Measurements from ENCODE around the gene SCAF11.

The SCAF11 gene

DNA sequence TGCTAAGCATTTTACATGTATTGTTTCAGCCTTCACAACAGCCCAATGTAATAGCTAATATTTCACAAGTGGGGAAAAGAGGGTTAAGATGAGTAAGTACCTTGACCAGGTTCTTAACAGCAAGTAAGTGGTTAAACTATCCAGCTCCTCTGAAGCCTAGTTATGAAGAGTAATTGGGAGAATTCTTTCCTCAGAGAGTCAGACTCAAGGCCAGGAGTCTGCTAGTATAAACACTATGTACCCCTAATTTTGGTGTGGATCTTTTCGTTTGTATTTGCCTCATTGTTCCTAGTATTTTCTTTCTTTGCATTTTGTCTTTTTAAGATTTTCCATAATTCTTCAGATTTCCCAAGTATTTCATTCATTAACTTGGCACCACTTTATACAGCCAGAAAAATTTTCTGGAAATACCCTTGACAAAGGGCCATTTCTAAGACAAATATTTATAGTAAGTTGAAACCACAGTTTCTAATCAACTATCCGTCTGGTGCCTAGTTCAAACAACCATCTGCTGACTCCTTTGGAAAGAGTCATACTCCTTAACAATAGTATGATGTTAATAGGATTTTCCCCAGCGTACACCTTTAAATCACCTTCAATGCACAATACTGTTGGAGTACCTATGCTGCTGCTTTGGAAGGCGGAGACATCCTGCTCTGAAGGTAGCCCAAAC, 81.2 kb downstream of the SCAF11 start:
- DNase-seq: no peak

DNA sequence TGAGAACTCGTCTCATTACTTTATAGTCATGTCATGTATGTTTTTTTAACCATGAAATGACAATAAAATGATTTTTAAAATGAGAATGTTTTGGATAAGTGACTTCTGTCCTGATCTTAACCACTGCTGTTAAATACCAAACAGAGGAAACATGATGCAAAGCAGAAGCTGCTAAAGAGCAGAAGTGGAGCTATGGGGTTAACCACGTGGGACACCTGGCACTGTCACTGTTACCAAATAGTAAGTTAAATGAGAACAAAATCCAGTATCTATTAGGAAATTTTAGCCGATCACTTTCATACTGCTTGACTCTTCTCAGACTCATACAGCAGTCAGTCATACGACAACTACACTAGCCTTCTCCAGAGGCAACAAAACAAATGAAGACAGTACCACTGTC, 82.4 kb downstream of the SCAF11 start:
- no peak for DNase-seq

DNA sequence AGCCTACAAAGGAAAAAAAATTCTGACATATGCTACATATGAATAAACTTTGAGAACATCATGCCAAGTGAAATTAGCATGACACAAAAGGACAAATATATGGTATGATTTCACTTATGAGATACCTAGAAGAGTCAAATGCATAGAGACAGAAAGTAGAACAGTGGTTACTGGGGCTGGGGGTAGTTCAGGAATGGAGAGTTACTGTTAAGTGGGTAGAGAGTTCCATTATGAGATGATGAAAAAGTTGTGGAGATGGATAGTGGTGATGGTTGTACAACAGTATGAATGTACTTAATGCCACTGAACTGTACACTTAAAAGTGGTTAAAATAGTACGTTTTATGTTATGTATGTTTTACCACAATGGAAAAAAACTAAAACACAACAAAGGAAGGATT, 92.3 kb downstream of the SCAF11 start:
- DNase-seq: no peak

DNA sequence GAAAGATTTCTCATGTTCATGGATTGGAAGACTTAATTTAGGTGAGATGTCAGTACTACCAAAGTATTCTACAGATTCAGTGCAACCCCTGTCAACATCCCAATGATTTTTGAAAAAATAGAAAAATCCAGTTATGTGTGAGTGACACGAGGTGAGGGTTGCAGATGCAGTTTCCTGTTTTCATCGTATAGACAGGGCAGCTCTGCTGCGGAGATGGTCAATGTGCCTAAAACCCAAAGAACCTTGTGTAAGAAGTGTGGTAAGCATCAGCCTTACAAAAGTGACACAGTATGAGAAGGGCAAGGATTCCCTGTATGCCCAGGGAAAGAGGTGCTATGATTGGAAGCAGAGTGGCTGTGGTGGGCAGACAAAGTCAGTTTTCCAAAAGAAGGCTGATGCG, 94.4 kb downstream of the SCAF11 start:
- DNase-seq: no peak

DNA sequence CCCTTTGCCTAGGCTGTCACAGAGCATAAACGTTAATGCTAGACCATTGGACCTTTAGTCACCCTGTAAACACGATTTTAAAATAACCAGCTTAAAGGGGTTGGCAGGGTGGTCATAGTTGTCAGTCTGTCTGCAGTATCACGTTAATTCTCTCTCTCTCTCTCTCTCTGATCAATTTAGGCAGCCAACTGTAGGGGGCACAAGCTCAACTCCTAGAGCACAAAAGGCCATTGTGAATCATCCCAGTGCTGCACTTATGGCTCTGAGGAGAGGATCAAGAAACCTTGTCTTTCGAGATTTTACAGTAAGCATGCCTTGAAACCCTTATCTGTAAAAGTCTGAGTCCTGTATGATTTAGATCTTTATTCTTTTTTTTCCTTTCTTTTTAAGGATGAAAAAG, 97.1 kb downstream of the SCAF11 start:
- DNase-seq: no peak

DNA sequence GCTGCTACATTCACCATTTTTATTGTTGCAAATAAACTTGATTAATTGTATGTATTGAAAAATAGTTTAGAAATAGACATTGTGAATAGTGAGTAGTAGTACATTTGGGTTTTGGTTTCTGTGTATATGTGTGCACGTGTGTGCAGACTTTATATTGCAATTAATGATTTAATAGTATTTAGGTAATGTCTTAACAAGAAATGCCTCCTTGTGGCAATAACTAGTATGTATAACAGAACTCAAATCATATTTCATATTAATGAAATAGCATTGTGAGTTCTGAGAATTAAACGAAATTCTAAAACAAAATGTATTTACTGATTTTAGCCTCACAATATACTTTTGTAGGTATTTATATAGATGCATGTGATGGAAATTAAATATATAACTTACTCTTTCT, 100.1 kb downstream of the SCAF11 start:
- no peak for DNase-seq

DNA sequence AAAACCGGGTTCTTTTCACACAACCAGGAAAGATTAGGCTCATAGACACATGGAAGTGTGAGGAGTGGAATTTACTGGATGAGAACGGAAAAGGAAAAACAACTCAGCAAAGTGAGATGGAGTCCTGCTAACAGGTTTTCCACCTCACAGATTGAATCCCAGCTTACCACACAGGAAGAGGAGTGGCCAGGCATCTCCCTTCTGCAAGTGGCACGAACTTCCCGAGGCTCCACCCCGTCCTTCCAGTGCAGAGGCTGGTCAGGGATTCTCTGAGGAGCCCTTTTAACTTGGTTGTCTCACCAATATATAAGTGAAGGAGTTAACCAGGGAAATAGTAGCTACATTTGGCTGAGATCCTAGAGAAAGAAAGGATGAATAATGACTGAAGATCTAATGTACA, 102.8 kb downstream of the SCAF11 start:
- DNase-seq: no peak

DNA sequence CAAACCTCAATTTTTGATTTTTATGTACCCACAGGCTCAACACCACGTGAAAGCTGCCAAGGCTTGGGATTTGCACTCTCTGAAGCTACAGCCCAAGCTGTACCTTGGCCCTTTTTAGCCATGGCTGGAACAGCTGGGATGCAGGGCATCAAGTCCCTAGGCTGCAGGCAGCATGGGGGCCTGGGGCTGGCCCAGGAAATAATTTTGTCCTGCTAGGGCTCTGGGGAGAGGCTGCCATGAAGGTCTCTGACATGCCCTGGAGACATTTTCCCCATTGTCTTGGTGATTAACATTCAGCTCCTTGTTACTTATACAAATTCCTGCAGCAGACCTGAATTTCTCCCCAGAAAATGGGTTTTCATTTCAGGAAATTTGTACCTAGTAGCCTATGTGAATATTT, 103.7 kb downstream of the SCAF11 start:
- DNase-seq: no peak

DNA sequence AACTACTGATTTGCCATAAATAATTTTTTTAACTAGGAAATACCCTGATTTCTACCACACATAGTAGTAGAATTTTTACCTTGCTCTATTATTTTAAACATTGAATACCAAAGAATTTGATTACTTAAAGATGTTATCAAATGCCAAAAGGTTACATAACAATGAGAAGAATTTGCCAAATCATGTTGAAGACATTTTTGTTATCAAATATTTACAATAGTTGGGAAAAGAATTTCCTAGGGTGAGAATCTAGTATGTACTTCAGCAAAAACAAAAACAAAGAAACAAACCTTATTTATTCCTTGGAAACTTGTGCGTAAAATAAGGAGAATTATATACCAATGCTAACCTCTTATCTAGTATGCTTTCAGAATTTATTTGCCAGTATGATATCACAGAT, 107.2 kb downstream of the SCAF11 start:
- DNase-seq: no peak

DNA sequence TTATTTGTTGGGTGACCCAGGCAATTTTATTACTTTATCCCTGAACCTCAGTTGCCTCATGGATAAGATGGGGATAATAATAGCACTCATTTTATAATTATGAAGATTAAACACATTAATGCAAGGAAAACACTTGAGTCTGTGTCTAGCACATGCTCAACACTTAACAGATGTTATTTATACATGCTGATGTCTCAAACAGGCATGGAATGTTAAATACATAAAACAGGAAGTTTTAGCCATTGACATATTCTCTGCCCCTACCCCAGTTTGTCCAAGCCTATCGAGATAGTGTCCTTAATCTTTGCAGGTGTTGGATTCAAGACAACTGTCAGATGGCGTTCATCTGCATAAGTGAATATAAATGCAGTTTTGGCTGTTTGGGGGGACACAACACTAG, 109.8 kb downstream of the SCAF11 start:
- DNase-seq: no peak

DNA sequence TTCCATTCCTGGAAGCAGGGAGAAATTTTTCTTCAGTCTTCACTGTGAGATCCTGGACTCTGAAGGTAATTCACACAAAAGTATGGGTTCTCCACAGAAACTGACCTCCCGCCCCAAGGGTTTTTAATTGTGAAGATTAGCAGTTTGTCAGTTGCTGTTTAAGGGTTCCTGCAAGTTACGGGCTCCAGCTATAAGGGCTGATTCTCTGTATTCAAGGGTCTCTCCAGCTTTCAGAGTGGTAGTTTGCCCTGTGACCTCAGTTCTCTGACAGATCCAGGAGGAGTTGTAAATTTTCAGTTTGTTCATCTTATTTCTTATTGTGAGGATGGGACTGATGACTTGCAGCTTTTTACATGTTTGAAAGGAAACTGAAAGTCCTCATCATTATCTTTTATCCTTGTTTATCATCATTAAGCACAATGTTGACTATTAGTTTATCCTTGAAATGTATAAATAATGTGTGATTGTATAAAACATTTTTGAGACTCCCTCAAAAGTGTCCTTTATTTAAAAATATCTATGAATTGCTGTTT, 110.9 kb downstream of the SCAF11 start:
- no peak for DNase-seq

DNA sequence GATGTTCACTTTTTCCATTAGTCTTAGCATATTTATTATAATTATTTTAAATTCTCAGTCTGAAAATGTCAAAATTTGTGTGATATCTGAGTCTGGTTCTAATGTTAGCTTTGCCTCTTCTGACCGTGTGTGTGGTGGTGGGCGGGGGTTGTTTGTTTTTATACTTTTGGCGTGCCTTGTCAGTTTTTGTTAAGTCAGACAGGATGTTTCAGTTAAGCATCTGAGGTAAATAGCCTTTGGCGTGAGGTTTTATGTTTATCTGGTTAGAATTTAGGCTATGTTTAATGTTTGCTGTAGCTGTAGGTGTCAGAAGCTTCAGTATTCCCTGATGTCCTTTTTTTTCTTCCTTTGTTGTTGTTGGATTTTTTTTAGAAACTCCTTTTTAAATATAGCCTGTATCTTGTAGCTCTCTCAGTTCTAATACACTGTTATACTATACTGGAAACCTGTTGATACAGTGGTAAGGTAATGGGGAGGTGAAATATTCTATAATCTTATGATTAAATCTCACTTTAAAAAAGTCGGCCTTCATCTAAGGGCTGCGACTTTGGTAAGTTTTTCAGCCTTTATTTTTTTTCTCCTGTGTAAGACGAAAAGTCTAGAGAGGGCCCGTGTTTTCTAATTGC, 111.6 kb downstream of the SCAF11 start:
- DNase-seq: no peak

DNA sequence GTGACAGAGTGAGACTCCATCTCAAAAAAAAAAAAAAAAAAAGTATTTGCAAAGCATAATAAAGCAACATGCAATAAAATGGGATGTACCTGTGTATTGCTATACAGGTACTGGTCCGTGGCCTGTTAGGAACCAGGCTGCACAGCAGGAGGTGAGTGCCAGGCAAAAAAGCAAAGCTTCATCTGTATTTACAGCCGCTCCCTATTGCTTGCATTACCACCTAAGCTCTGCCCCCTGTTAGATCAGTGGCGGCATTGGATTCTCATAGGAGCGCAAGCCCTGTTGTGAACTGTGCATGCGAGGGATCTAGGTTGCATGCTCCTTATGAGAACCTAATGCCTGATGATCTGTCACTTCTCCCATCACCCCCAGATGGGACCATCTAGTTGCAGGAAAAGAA, 113.3 kb downstream of the SCAF11 start:
- DNase-seq: no peak

DNA sequence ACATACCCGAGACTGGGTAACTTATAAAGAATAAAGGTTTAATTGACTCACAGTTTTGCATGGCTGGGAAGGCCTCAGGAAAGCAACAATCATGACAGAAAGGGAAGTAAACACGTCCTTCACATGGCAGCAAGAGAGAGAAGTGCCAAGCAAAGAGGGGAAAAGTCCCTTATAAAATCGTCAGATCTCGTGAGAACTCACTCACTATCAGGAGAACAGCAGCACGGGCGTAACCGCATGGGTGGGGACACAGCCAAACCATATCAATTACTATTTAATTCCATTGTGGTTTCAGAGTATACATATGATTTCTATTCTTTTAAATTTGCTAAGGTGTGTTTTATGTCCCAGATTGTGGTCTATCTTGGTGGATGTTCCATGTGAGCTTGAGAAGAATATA, 117.9 kb downstream of the SCAF11 start:
- no peak for DNase-seq
